IPS-20b (cell line): Measurements from ENCODE around the gene HEY2.

Experiments used
- H3K27ac ChIP-seq: one replicate; pipeline ENCODE4 v1.5.1; 2013; ENCODE audit warnings: low read length
- H3K27me3 ChIP-seq: 2 replicates; pipeline ENCODE4 v1.6.1; 2013; ENCODE audit warnings: mild to moderate bottlenecking, low read length, inconsistent platforms; ENCODE audit not compliant: insufficient read depth
- H3K36me3 ChIP-seq: 2 replicates; pipeline ENCODE4 v1.6.1; 2013; ENCODE audit warnings: low read depth, mild to moderate bottlenecking, inconsistent platforms, low read length, moderate library complexity; ENCODE audit not compliant: insufficient read depth
- H3K4me1 ChIP-seq: 2 replicates; pipeline ENCODE4 v1.6.1; 2013; ENCODE audit warnings: mild to moderate bottlenecking, control low read depth, inconsistent platforms, low read length, moderate library complexity; ENCODE audit not compliant: insufficient read depth
- H3K4me3 ChIP-seq: 2 replicates; pipeline ENCODE4 v1.5.1; 2013; ENCODE audit warnings: mild to moderate bottlenecking, low read length, inconsistent platforms
- H3K9ac ChIP-seq: 2 replicates; pipeline ENCODE4 v1.6.1; 2013; ENCODE audit warnings: low read depth, mild to moderate bottlenecking, inconsistent platforms, low read length, moderate library complexity
- H3K9me3 ChIP-seq: 2 replicates; pipeline ENCODE4 v1.6.1; 2013; ENCODE audit warnings: mild to moderate bottlenecking, low read depth, low read length, inconsistent platforms; ENCODE audit not compliant: insufficient read depth

Gene HEY2

DNA sequence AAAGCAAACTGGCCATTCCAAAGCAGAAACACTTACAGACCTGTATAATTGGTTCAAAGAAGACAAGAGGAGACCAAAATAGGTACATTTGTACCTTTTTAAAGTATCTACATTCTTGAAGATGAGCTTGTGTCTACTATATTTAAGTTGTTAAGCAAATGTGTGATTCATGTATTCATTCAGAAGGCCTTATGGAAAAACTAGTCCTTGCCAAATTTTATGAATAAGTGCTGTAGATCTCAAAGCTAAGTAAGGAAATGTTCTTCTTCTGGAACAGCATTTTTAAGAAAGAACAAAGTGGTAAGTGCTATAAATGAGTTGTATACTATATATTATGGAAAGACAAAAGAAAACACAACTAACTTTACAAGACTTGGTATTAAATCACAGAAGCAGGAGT is 22.2 kb upstream of the HEY2 start:
- H3K27ac ChIP-seq, result no peak overlapping the region
- H3K4me3 ChIP-seq, result no peak overlapping the region
- peaks cover 2% of the 10 kb centered on the region; the same call in 1 of the 2 replicates for H3K4me1 ChIP-seq
- no peaks in the 10 kb centered on the region for H3K27me3 ChIP-seq
- H3K9ac ChIP-seq, result no peak overlapping the region
- no peaks in the 10 kb centered on the region for H3K9me3 ChIP-seq
- H3K36me3 ChIP-seq, result no peaks in the 10 kb centered on the region

DNA sequence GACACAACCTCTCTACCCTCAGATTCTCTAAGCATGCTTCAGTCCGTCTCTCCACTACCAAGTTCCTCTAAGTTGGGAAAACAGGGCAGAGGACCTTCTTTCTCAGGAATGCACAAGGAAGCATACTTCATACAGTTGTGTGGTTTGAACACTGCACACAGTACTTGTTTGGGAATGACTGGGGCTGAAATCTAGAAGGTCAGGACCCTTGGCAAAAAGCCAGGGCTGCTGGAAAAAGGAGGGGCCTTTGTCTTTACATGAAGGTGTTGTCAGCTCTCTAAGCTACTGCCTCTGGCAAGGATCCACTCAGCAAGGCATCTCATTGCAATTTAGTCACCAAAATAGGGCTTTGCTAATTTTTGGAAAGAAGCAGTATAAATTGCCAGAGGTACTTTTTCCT is 20.7 kb upstream of the HEY2 start:
- Histone ChIP-seq H3K27ac (no peak overlapping the region), H3K36me3 (no peaks in the 10 kb centered on the region), H3K9ac (no peak overlapping the region), H3K4me3 (no peak overlapping the region), H3K4me1 (peaks cover 7% of the 10 kb centered on the region), H3K9me3 (no peaks in the 10 kb centered on the region), H3K27me3 (no peaks in the 10 kb centered on the region)

DNA sequence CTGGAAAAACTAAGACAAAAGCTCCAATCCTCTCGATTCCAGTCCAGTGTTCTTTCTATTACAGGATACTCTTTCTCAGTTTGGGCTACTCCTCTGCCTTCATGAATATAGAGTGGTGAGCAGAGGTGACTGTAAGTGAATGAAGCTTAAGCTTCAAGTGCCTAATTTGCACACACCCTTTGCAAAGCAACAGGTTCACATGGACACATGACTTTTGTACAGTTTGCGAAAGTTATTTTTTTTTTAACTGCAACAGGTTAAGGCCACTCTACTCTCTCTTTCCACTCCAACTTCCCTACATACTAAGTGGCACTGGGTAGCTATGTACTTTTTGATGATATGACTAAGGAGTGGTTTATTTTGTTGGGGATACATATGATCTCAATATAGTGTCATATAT is 19.4 kb upstream of the HEY2 start:
- Histone ChIP-seq H3K9me3 (no peaks in the 10 kb centered on the region), H3K4me1 (peaks cover 9% of the 10 kb centered on the region), H3K27ac (no peak overlapping the region), H3K4me3 (no peak overlapping the region), H3K9ac (no peak overlapping the region), H3K27me3 (no peaks in the 10 kb centered on the region), H3K36me3 (no peaks in the 10 kb centered on the region)

DNA sequence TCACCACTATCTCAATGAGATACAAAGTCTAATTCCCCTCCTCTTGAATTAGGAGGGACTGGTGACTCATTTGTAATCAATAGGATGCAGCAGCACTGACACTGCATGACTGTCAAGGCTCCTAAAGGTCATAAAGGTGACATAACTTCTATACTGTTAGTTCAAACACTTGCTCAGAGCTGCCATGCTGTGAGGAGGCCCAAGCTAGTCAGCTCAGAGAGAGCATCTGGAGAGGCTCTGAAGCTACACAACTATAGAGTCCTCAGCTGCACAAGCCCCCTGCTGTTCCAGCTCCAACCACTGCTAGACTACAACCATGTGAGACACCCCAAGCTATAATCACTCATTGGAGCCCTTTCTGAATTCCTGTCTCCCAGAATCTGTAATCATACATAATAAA is 17.0 kb upstream of the HEY2 start:
- Histone ChIP-seq H3K4me1 (peaks cover 9% of the 10 kb centered on the region), H3K9me3 (no peaks in the 10 kb centered on the region), H3K4me3 (no peak overlapping the region), H3K27ac (no peak overlapping the region), H3K9ac (no peak overlapping the region), H3K36me3 (no peaks in the 10 kb centered on the region), H3K27me3 (no peaks in the 10 kb centered on the region)

DNA sequence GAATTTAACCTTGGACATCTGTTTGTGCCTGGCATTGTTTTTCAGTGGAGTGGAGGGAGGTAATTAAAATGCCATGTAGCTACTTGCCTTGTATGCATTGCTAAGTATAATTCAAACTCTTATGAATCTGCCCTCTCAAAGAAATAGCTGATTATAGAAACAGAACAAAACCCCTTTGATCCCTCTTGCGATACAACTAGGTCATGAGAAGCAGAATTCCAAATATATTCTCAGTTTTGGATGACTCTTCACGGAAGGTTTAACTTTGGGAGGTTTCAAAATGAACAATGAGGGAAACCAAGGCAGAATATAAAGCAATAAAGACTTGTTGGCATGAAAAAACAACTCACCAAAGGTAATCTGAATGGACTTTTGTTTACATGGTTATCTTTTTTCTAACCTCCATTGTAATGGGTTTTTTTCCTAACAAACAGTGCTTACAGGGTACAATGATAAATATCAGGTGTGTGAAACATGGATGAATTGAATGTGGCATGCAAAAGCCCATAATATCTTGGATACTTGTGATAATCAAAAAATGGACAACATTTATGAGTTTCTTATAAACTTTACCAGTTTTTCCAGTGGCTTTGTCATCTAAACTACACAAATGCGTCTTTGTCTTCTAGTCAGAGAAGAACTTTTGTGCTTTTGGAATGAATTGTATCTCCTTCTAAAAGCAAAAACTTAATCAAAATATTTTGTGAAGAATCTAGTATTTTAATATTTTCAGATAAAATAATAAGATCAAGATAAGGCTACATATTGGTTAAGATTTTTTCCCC is 15.7 kb upstream of the HEY2 start:
- Histone ChIP-seq H3K27me3 (no peaks in the 10 kb centered on the region), H3K27ac (no peak overlapping the region), H3K9me3 (no peaks in the 10 kb centered on the region), H3K4me1 (peaks cover 7% of the 10 kb centered on the region), H3K4me3 (no peak overlapping the region), H3K9ac (no peak overlapping the region), H3K36me3 (no peaks in the 10 kb centered on the region)

DNA sequence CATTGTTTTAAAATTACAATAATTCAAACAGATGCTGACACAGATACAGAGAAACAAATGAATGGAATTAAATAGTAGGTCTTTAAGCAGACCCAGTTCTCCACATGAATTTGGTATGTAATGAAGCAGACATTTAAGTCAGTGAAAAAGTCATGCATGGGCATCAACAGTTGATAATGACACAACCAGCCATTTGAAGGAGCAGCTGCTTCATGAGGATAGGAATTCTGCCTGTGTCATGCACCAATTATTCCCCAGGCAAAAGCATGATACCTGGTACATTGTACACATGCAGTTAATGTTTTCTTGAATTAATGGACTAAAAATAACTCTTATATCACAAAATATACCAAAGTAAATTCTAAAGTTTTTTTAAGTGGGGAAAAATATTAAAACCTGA is 11.2 kb upstream of the HEY2 start:
- H3K9ac ChIP-seq, result no peak overlapping the region
- no peak overlapping the region for H3K27ac ChIP-seq
- H3K4me3 ChIP-seq, result no peak overlapping the region
- H3K36me3 ChIP-seq, result no peaks in the 10 kb centered on the region
- H3K27me3 ChIP-seq, result peaks cover 4% of the 10 kb centered on the region; the same call in 1 of the 2 replicates
- peaks cover 16% of the 10 kb centered on the region for H3K4me1 ChIP-seq
- H3K9me3 ChIP-seq, result no peaks in the 10 kb centered on the region

DNA sequence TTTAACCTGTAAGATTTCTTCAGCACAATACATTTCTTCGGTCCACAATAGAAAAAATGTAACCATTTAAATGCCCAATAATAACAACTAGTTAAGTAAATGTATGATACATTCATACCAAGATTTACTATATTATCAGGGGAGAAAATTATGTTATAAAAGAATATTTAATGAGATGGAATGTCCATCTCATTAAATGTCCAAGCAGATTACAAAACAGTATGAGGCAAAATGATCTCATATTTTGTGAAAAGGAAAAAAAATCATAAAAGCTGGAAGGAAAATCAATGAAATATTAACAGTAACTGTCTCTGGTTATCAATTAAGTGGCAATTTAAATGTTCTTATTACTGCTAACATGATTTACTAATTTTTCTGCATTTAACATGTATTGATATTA is 10.1 kb upstream of the HEY2 start:
- H3K4me1 ChIP-seq, result peaks cover 15% of the 10 kb centered on the region
- no peak overlapping the region for H3K4me3 ChIP-seq
- H3K9me3 ChIP-seq, result no peaks in the 10 kb centered on the region
- H3K27ac ChIP-seq, result no peak overlapping the region
- no peak overlapping the region for H3K9ac ChIP-seq
- H3K27me3 ChIP-seq, result peaks cover 8% of the 10 kb centered on the region; the same call in 1 of the 2 replicates
- no peaks in the 10 kb centered on the region for H3K36me3 ChIP-seq

DNA sequence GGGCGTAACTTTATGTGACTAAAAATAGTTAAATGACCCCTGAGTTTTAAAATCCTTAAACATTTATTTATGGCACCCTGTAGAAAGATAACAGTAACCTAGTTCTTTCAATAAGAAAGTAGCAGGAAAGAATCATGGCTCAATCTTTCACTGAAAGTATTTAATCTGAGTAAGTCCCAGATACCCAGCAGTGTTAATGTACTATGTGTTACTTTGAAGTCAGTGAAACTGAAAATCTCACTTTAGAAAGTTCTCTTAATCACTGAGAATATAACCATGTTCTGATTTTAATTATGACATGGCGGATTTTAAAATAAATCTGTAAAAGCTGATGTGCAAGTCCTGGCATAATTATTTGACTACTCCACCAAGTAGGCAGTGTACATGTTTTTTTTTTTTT is 8.1 kb upstream of the HEY2 start:
- peaks cover 26% of the 10 kb centered on the region for H3K27me3 ChIP-seq
- no peak overlapping the region for H3K27ac ChIP-seq
- peaks cover 27% of the 10 kb centered on the region for H3K4me1 ChIP-seq
- H3K9ac ChIP-seq, result no peak overlapping the region
- H3K4me3 ChIP-seq, result no peak overlapping the region
- H3K36me3 ChIP-seq, result no peaks in the 10 kb centered on the region
- no peaks in the 10 kb centered on the region for H3K9me3 ChIP-seq

DNA sequence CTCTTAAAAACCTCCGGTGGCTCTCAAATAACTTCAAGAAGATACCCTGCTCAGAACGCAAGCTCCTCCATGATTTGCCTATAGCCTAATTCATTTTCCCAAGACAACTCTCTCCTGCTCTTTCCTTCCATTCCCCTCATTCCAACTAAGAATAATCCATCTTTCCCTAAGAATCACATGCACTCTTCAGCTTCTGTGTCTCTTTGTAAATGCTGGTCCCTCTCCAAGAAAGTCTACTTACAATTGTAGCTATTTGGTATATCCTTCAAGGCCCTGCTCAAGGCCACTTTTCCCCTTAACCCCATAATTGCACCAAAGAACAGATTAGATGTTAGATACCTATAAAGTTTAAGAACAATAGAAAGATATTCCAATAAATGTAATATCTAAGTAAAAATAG is 7.4 kb upstream of the HEY2 start:
- Histone ChIP-seq H3K27me3 (peaks cover 33% of the 10 kb centered on the region), H3K4me1 (peaks cover 27% of the 10 kb centered on the region), H3K27ac (no peak overlapping the region), H3K4me3 (no peak overlapping the region), H3K9ac (no peak overlapping the region), H3K9me3 (no peaks in the 10 kb centered on the region), H3K36me3 (no peaks in the 10 kb centered on the region)

DNA sequence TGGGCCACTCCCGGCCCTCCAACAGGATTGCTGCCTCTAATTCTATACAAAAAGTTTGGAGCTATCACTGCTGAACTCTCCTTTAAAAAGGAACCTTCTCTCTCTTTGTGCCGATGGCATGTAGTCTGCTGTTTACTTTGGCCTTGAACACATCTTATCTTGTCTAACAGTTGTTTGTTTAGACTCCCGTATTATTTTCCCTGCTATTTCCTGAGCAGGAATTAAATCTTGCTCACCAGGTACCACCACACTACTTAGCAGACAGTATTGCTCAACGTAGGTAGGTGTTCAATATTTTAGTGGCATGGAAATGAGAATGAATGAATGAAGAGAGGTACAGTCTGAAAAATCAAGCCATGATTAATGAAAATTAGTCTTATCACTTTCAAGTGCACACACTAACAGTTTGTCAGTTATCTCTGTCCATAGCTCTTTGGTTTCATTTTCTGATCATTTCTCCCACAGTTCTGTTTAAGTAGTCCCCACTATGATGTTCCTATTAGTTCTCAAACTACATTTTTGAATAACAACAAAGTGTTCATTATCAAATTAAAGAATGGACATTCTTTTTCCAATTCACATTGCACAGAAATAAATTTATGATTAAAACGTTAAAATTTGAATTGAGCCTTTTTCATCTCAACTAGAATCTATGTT is 6.8 kb upstream of the HEY2 start:
- no peak overlapping the region for H3K27ac ChIP-seq

DNA sequence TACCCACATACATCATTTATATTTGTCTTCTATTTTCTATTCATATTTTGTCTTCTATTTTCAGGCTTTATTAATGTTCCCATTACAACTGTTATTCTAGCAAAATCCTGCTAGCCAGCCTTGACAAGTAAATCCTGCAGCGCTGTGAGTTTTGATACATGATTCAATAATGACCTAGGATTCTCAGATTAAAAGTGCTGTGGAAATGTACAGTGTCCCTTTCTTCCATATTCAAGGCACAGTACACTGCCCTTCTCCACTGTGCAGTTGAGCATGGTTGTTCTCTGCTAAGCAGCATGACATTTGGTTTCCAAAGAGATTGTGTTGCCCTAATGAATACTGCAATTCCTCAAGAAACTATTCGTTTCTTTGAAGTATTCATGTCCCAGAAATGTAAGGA is 5.8 kb upstream of the HEY2 start:
- peaks cover 49% of the 10 kb centered on the region for H3K27me3 ChIP-seq
- peaks cover 30% of the 10 kb centered on the region for H3K4me1 ChIP-seq
- H3K9ac ChIP-seq, result no peak overlapping the region
- no peak overlapping the region for H3K27ac ChIP-seq
- no peaks in the 10 kb centered on the region for H3K36me3 ChIP-seq
- H3K4me3 ChIP-seq, result peak overlapping the region; percentile 34; the same call in 1 of the 2 replicates
- H3K9me3 ChIP-seq, result no peaks in the 10 kb centered on the region

More for the DNA sequence above, 6.8 kb upstream of the HEY2 start:
- Histone ChIP-seq H3K4me1 (peaks cover 30% of the 10 kb centered on the region), H3K27me3 (peaks cover 38% of the 10 kb centered on the region), H3K36me3 (no peaks in the 10 kb centered on the region), H3K9me3 (no peaks in the 10 kb centered on the region), H3K9ac (no peak overlapping the region), H3K4me3 (no peak overlapping the region; the same call in 1 of the 2 replicates)
